Anterior cingulate cortex (tissue), 58 donors: ENCODE measurements around the gene GABRB1.

Experiments used
- DNase-seq, 58 donors: peaks; one replicate each; lab custom pipeline; 2025; lab: John Stamatoyannopoulos, UW

GABRB1 gene

GRCh38 chr4:47031011-47031678 is at the start of gene GABRB1:
Gene GABRB1 (plus strand): TSS chr4:47031567.
- DNase-seq: peak in 57 of 58 donors; percentile 10 to 88 (median 67)

DNA sequence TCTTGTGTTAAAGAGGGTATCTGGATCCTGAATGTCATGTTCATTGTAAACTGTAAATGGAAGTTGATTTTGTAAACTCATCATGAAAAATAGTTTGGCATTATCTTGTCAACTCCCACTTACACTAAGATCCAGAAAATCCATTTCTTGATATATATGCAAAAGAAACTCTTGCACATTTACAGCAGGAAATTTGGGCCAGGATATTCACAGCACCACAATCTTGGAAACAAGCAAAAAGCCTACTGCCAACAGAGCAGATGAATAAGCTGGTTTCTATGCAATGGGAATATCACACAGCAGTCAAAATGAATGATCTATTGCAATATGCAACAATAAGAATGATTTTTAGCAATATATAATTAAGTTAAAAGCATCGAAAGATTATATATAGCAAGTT is 46.6 kb upstream of the GABRB1 start:
- DNase-seq: no peak

DNA sequence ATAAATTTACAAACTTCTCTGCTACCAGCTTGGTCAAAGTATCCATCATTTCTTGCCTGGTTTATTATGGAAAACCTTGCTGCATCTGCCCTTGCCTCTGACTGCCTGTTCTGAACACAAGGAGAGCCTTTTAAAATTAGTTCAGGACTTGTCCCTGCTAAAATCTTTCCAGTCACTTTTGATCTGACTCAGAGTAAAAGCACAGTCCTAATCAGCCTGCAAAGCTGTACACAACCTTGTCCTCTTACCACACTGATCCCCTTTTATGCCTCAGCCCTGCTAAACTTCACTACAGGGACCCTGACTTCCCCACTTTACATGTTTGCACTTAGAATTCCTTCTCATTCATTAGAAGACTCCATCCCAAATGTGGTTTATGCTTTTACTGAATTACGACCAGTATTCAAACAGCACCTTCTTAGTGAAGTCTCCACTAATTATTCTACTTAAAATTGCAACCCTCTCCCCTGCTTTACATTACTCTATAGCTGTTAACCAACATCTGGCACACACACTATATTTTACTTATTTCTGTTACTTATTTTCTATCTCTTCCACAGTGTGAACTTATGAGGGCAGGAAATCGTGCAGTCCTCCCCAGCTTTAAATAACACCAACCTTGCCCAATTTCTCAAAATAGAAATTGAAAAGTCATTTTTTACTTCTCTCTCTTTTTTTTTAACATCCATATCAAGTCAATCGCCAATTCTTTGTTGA is 44.3 kb upstream of the GABRB1 start:
- DNase-seq: no peak

GRCh38 chr4:46992338-46992737 is 39.0 kb upstream of the GABRB1 start:
- DNase-seq: peak in 6 of 58 donors; percentile 8 to 41 (median 23)

GRCh38 chr4:46993075-46994006 is 38.0 kb upstream of the GABRB1 start, which contains the start of gene GABRA4:
Gene GABRA4 (minus strand): TSS chr4:46993581. CDS start chr4:46993424, 157 bp downstream.
- peak in 47 of 58 donors; percentile 5 to 78 (median 40) for DNase-seq

DNA sequence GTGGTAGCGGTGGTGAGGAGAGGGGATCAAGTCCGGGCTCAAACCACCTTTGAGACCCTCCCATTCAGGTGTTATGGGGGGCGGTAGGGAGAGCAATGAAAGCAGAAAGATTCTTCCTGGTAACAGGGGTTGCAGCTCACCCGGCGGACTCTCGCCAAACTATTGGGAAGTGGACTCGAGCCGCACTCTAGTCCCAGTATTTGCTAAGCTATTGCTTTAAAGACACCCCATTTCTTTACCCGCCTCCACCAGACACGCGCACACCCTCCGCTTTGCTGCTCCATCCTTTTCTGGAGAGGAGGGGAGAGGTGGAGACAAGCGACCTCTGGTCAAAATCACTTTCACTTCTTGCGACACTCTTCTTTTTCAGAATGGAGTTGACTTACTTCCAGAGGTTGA is 37.4 kb upstream of the GABRB1 start:
- DNase-seq: peak in 12 of 58 donors; percentile 1 to 66 (median 18)

- DNase-seq: no peak
Measured at GRCh38 chr4:46999566-46999965, 31.8 kb upstream of the GABRB1 start.

- no peak for DNase-seq
Measured at GRCh38 chr4:47000406-47000805, 31.0 kb upstream of the GABRB1 start.

DNA sequence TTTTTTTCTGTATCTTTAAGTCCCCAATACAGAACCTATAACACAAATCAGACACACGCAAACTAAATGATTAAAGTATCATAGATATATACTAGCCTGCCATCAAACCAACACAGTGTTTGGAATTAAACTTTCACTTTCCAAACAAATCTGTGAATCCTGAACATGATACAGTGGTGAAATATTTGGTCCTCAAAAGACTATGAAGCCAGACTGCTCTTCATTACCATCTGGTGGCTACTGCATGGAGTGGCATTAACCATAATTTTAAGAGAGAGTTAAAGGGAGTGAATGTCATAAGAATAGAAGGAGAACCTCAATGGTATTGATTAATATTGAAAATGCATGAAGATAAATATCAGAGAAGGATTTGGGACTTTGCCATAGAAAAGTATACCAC is 28.8 kb upstream of the GABRB1 start:
- DNase-seq: no peak

- DNase-seq: no peak
Measured at GRCh38 chr4:47010347-47010911, 20.9 kb upstream of the GABRB1 start.

DNA sequence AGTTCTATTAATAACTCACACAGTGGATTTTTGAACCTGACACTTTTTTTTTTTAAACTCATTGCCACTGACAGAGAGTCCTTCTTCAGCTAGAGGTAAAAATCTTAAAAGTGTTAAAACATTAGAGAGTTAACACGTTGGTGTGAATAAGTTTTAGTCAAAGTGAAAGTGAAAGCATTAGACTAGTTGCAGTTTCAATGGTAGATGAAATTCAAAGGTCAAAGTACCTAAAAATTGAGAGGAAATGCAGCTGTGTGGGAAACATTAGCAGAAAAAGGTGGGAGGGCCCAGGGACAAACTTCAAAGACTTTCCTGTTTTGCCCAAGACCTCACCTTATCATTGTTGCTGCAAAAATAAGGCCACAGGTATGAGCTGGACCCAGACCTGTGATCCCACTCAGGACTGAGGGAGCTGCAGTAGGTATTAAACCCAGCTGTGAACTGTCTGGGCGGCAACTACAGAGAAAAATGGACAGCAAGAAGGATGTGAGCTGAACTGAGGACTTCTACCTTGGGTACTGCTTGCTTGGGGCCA is 20.4 kb upstream of the GABRB1 start:
- DNase-seq: no peak

DNA sequence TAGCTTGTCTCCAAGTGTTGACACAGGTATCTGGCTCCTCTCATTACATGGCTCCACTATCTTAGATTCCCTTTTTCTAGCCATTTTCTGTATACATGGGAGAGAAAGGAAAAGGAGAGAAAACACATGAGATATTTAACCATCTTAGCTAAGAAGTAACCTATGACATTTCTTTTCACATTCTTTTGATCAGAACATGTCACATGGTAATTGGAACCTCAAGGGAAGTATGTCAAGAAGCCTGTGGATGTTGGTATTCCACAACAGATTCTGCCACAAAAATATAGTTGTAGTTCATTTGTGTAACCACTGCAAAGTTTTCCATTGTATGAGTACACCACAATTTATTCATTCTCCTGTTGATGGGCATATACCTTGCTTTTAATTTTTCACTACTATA is 18.7 kb upstream of the GABRB1 start:
- DNase-seq: no peak

- DNase-seq: no peak
Measured at GRCh38 chr4:47013373-47013772, 18.0 kb upstream of the GABRB1 start.

- DNase-seq: no peak
Measured at GRCh38 chr4:47017081-47017480, 14.3 kb upstream of the GABRB1 start.

DNA sequence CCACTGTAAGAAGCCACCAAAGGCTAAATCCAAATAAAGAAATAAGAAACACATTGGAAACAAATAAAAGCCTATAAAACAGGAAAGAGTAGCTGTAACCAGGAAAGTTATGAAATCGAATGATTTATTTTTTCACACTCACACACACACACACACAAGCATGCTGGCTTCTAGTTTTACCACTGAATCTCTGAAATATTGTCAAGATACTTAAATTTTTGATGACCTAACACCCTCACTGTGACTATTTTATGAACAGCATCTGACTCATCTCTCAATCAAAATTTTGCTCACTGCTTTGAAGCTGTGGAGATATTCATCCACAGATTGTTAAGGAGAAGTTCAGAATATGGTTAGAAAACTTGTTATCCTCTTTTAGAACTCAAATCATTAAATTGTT is 13.9 kb upstream of the GABRB1 start:
- DNase-seq: no peak

- peak in 15 of 58 donors; percentile 2 to 66 (median 30) for DNase-seq
Measured at GRCh38 chr4:47031751-47032404, 511 bp downstream of the GABRB1 start.

DNA sequence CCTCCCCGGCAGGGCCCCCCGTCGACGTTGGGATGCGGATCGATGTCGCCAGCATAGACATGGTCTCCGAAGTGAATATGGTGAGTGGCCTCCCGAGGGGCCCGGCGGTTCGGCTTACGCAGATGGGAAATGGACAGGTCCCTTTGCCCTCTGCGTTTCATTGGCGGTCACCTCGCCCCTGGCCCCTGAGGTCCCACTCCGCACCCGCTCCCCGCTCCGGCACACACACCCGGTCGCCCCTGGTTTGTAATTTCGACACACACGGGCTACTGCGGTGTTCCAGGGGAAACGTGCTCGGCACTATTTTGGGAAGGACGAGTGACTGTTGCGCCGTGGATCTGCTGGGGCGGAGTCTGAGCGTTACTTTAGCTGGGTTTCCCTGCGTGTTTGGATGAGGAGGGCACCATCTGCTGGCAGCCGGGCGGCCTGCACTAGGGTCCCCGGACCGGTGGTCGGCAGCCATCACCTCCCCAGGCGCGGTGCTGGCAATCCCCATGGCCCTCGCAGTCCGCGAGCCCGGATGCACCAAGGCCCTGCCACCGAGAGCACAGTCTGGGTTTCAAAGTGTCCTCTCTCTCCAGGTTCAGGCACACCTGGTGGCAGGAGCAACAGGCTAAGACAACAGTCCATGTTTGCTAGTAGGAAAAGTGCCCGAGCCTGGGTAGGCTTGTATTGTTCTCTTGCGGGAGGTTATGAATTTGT is 1.2 kb downstream of the GABRB1 start:
- DNase-seq: peak; percentile 35 to 88 (median 70)

DNA sequence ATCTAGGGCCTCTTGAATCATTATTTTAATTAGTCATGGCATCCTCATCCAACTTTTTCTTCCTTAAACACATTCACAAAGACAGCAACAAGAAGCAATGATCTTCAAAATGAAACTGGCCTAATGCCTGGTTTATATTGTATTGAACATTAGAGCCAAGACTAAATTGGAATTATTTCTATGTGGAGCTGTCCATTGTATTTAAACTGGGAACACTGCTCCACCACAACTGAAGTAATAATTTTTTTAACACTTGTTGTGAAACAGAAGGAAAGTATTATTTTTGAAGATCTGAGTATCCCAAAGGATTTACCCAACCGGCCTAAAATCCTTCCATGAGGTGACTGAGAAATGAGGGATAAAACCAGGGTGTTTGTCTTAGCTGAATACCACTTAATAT is 6.9 kb downstream of the GABRB1 start:
- no peak for DNase-seq

DNA sequence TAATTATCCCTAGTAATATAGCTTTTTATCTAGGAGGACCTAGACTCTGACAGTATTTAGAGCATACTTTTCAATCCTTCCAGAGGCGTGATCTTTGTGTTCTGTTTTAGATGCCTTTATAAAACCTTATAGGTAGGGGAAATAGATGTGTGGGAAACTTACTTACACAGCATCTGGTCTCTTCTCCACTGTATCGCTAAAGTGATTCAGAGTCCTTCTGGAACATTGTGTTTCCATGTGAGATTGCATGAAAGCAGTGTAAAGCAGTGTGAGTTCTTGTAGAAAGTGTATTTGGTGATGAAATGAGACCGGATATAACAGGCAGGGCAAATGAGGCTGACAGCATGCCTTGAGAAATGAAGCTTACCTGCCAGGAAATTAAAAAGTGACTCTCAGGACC is 9.5 kb downstream of the GABRB1 start:
- peak in 3 of 58 donors; percentile 0 to 51 (median 15) for DNase-seq
